GM12864 (cell line): ENCODE measurements around the gene CITED4.

Experiments
- DNase-seq: peaks from one replicate; pipeline ENCODE4 v3.0.0-alpha.2; 2011; ENCODE audit warnings: low read depth
- H3K4me3 ChIP-seq: 2 replicates; pipeline ENCODE4 v1.5.1; 2011; ENCODE audit warnings: mild to moderate bottlenecking, low read depth, low read length, control low read depth
- TF ChIP-seq, protein P1 (sequence below): IDR thresholded peaks from 2 replicates; pipeline ENCODE4 v1.5.1; 2011; ENCODE audit warnings: low read depth, mild to moderate bottlenecking, moderate library complexity, low read length, control low read depth, inconsistent platforms; ENCODE audit errors: missing control alignments

The CITED4 gene

GRCh38 chr1:40887012-40887378 lies 24.8 kb upstream of the CITED4 start:
- no peak overlapping the region for H3K4me3 ChIP-seq
- TF ChIP-seq, protein P1, sequence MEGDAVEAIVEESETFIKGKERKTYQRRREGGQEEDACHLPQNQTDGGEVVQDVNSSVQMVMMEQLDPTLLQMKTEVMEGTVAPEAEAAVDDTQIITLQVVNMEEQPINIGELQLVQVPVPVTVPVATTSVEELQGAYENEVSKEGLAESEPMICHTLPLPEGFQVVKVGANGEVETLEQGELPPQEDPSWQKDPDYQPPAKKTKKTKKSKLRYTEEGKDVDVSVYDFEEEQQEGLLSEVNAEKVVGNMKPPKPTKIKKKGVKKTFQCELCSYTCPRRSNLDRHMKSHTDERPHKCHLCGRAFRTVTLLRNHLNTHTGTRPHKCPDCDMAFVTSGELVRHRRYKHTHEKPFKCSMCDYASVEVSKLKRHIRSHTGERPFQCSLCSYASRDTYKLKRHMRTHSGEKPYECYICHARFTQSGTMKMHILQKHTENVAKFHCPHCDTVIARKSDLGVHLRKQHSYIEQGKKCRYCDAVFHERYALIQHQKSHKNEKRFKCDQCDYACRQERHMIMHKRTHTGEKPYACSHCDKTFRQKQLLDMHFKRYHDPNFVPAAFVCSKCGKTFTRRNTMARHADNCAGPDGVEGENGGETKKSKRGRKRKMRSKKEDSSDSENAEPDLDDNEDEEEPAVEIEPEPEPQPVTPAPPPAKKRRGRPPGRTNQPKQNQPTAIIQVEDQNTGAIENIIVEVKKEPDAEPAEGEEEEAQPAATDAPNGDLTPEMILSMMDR, result no peak
- DNase-seq, result no peak

GRCh38 chr1:40886318-40887011 lies 24.3 kb upstream of the CITED4 start:
- TF ChIP-seq, protein P1, result no peak
- H3K4me3 ChIP-seq, result no peak overlapping the region

GRCh38 chr1:40884055-40884795 lies 22.1 kb upstream of the CITED4 start:
- H3K4me3 ChIP-seq, result no peak overlapping the region
- TF ChIP-seq, protein P1, result no peak
- DNase-seq, result no peak

More at GRCh38 chr1:40886318-40887011, 24.3 kb upstream of the CITED4 start:
- no peak for DNase-seq

DNA sequence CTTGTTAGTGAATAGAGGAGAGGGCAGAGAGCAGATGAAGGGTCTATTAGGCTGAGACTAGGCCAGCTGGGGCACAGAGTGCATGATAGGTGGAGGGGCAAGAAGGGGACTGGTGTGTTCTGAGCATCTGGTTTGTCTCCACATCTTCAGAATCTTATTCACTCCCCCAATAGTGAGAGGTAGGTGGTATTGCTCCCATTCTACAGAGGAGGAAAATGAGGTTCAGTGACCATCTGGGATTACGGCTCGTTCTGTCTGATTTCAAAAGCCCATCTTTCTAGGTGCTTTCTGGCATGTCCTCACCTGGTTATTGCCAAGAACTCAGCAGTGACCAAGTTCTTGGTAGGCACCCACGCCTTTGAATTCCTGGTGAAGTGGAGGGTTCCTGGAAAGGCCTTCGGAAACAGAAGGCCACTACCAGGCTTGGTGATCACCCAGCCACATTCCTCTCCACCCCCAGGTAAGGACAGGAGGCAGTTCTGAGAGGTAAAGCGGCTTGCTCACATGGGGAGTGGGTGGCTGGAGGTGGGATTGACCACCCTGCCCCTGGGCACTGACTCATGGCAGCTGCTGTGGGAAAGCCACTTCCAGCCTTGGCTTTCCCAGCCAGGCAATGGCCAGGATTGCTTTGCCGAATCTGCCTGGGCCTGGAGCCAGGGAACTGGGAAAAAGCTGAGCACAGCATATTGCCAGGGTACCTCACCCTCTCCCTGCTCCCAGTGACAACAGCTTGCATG lies 18.8 kb upstream of the CITED4 start:
- no peak for DNase-seq
- TF ChIP-seq, protein P1, result no peak
- no peak overlapping the region for H3K4me3 ChIP-seq

GRCh38 chr1:40879482-40880175 lies 17.5 kb upstream of the CITED4 start:
- TF ChIP-seq, protein P1, result no peak
- no peak for DNase-seq
- no peak overlapping the region for H3K4me3 ChIP-seq

DNA sequence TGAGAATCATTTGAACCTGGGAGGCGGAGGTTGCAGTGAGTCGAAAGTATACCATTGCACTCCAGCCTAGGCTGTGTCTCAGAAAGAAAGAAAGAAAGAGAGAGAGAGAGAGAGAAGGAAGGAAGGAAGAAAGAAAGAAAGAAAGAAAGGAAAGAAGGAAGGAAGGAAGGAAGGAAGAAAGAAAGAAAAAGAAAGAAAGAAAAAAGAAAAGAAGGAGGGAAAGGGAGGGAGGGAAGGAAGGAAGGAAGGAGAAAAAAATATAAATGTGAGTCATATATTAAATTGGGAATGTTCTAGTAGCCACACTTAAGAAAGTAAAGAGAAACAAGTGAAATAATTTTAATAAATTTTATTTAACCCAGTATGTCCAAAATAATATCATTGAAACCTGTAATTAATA lies 16.7 kb upstream of the CITED4 start:
- TF ChIP-seq, protein P1, result no peak
- no peak overlapping the region for H3K4me3 ChIP-seq
- no peak for DNase-seq
